ENCODE results near the gene ENPP7. TPM values are rescaled to one million over a fixed set of nuclear protein-coding genes. Genes with fewer than 3 reads are reported as not detected.

ENPP7 gene
- total and polyA plus RNA-seq, 10 donors: 0.34 to 0.85 (median 0.51) TPM; not detected in 5

DNA sequence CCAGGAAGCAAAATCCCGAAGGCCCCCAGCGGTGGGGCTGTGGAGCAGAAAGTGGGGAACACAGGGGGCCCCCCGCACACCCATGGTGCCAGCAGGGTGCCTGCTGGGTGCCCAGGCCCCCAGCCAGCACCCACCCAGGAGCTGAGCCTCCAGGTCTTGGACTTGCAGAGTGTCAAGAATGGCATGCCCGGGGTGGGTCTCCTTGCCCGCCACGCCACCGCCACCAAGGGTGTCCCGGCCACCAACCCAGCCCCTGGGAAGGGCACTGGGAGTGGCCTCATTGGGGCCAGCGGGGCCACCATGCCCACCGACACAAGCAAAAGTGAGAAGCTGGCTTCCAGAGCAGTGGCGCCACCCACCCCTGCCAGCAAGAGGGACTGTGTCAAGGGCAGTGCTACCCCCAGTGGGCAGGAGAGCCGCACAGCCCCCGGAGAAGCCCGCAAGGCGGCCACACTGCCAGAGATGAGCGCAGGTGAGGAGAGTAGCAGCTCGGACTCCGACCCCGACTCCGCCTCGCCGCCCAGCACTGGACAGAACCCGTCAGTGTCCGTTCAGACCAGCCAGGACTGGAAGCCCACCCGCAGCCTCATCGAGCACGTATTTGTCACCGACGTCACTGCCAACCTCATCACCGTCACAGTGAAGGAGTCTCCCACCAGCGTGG lies 53.7 kb downstream of the ENPP7 start:
- no peak for DNase-seq
- Histone ChIP-seq H3K4me1 (peaks cover 1 to 25% (median 15%) of the 10 kb centered on the region in 6 donors), H3K27me3 (replicated peaks in 1 of 7) (peaks cover 3 to 99% (median 41%) of the 10 kb centered on the region in 7 donors), H3K27ac (no peak overlapping the region), H3K36me3 (peaks cover 0 to 20% (median 0%) of the 10 kb centered on the region in 6 donors), H3K4me3 (no peak overlapping the region), H3K9me3 (no peaks in the 10 kb centered on the region)
- WGBS, 5 donors: 91 to 96% (median 94%) methylated on average over 21 to 31 of the region's 31 CpGs
- TF ChIP-seq POLR2AphosphoS5 (IDR thresholded peaks at IDR 0.05) (no peak), POLR2A (IDR thresholded peaks at IDR 0.05) (no peak), CTCF (IDR thresholded peaks at IDR 0.05 in 8 of 11, conservative IDR thresholded peaks at IDR 0.05 in 3 of 11) (no peak)
- intact Hi-C loops (cut with DNase I; ENCODE audit: low total_unique reads): no loop called here

GRCh38 chr17:79785017-79785899 lies 54.5 kb downstream of the ENPP7 start:
- intact Hi-C loops (cut with DNase I; ENCODE audit: low total_unique reads): no loop called here
- 92 to 96% (median 94%) methylated on average over 15 to 17 of the region's 17 CpGs for WGBS, 5 donors
- peaks cover 9 to 99% (median 44%) of the 10 kb centered on the region in 7 donors for H3K27me3 ChIP-seq (replicated peaks in 1 of 7)
- H3K27ac ChIP-seq: no peak overlapping the region
- H3K4me1 ChIP-seq: peaks cover 9 to 32% (median 22%) of the 10 kb centered on the region in 6 donors
- H3K36me3 ChIP-seq: peaks cover 0 to 20% (median 0%) of the 10 kb centered on the region in 6 donors
- H3K9me3 ChIP-seq: no peaks in the 10 kb centered on the region
- TF ChIP-seq POLR2AphosphoS5 (IDR thresholded peaks at IDR 0.05): no peak
- TF ChIP-seq POLR2A (IDR thresholded peaks at IDR 0.05): no peak
- TF ChIP-seq CTCF (IDR thresholded peaks at IDR 0.05 in 8 of 11, conservative IDR thresholded peaks at IDR 0.05 in 3 of 11): no peak
- no peak for DNase-seq
- H3K4me3 ChIP-seq: no peak overlapping the region

- no peak for DNase-seq
- H3K9me3 ChIP-seq: no peaks in the 10 kb centered on the region
- H3K27ac ChIP-seq: no peak overlapping the region
- no peak overlapping the region for H3K4me3 ChIP-seq
- TF ChIP-seq CTCF (IDR thresholded peaks at IDR 0.05 in 8 of 11, conservative IDR thresholded peaks at IDR 0.05 in 3 of 11) (no peak), POLR2A (IDR thresholded peaks at IDR 0.05) (no peak), POLR2AphosphoS5 (IDR thresholded peaks at IDR 0.05) (no peak)
- peaks cover 15 to 37% (median 30%) of the 10 kb centered on the region in 6 donors for H3K4me1 ChIP-seq
- 86 to 100% (median 92%) methylated on average over 6 to 15 of the region's 15 CpGs for WGBS, 5 donors
- peaks cover 18 to 100% (median 53%) of the 10 kb centered on the region in 7 donors for H3K27me3 ChIP-seq (replicated peaks in 1 of 7)
- intact Hi-C loops (cut with DNase I; ENCODE audit: low total_unique reads): no loop called here
- H3K36me3 ChIP-seq: peaks cover 0 to 20% (median 0%) of the 10 kb centered on the region in 6 donors
Observed at GRCh38 chr17:79785900-79786810, 55.4 kb downstream of the ENPP7 start.

Data from spleen (tissue), 11 donors.